ENCODE data around the gene ACTN3.
"Not testable (repeated sequence)": the region's sequence is repeated elsewhere in the genome, so short reads cannot be mapped to it uniquely, and the experiment has no call there.

The ACTN3 gene

DNA sequence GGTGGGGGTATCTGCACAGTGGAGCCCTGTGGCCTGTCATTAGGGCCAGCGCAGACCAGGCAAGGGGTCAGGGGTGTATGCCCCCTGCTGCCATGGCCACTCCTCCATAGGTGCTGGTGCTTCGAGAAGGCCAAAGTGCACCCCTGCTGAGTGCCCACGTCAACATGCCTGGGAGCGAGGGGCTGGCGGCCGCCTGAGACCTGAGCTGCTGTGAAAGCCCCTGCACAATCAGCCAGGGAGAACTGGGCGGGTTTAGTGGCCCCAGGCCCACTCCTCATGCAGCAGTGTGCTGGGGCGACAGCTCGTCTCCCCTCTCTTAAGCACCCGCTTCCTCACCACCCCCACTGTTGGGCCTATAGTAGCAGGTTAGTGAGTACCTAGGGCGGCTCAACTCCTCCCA is 14.9 kb upstream of the ACTN3 start:
- Histone ChIP-seq H2AFZ (ENCODE audit: low read depth) (no peak overlapping the region), H3K79me2 (ENCODE audit: insufficient read depth, low read depth) (no peaks in the 10 kb centered on the region), H3K4me3 (IDR thresholded peaks at IDR 0.05; ENCODE audit: insufficient read depth, low read depth, low read length) (no peak overlapping the region), H3K4me2 (no peak overlapping the region), H3K4me1 (ENCODE audit: low read depth, poor library complexity, severe bottlenecking) (no peaks in the 10 kb centered on the region), H3K9ac (no peak overlapping the region), H3K36me3 (ENCODE audit: insufficient read depth) (no peaks in the 10 kb centered on the region), H3K27me3 (ENCODE audit: insufficient read depth, low read depth) (no peaks in the 10 kb centered on the region), H3K27ac (no peak overlapping the region), H4K20me1 (ENCODE audit: insufficient read depth) (no peaks in the 10 kb centered on the region)
- TF ChIP-seq, protein P1, sequence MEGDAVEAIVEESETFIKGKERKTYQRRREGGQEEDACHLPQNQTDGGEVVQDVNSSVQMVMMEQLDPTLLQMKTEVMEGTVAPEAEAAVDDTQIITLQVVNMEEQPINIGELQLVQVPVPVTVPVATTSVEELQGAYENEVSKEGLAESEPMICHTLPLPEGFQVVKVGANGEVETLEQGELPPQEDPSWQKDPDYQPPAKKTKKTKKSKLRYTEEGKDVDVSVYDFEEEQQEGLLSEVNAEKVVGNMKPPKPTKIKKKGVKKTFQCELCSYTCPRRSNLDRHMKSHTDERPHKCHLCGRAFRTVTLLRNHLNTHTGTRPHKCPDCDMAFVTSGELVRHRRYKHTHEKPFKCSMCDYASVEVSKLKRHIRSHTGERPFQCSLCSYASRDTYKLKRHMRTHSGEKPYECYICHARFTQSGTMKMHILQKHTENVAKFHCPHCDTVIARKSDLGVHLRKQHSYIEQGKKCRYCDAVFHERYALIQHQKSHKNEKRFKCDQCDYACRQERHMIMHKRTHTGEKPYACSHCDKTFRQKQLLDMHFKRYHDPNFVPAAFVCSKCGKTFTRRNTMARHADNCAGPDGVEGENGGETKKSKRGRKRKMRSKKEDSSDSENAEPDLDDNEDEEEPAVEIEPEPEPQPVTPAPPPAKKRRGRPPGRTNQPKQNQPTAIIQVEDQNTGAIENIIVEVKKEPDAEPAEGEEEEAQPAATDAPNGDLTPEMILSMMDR (conservative IDR thresholded peaks at IDR 0.05; ENCODE audit: low read depth, low read length) = no peak

DNA sequence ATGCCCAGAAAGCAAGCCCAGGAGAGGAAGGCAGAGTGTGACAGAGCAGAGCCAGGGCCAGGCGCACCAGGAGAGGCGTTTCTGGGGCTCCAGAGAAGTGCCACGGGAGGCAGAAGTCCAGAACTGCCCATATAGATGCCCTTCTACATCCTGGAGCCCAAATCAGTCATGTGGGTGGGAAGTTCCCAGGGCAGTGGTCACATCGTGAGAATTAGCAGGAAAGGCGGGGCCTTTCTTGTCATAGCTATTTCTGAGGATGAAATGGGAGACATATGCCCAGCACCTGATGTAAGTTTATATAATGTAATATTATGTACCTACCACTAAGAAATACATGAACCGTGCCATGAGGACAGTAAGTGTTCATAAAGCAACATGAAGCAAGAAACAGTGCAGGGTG is 13.9 kb upstream of the ACTN3 start:
- no peaks in the 10 kb centered on the region for H3K79me2 ChIP-seq (ENCODE audit: insufficient read depth, low read depth)
- no peaks in the 10 kb centered on the region for H3K27me3 ChIP-seq (ENCODE audit: insufficient read depth, low read depth)
- H3K4me3 ChIP-seq (IDR thresholded peaks at IDR 0.05; ENCODE audit: insufficient read depth, low read depth, low read length) = no peak overlapping the region
- H2AFZ ChIP-seq (ENCODE audit: low read depth) = no peak overlapping the region
- H3K36me3 ChIP-seq (ENCODE audit: insufficient read depth) = no peaks in the 10 kb centered on the region
- no peaks in the 10 kb centered on the region for H4K20me1 ChIP-seq (ENCODE audit: insufficient read depth)
- no peak overlapping the region for H3K27ac ChIP-seq
- H3K4me2 ChIP-seq = no peak overlapping the region
- H3K9ac ChIP-seq = no peak overlapping the region
- no peaks in the 10 kb centered on the region for H3K4me1 ChIP-seq (ENCODE audit: low read depth, poor library complexity, severe bottlenecking)
- TF ChIP-seq, protein P1 (conservative IDR thresholded peaks at IDR 0.05; ENCODE audit: low read depth, low read length) = no peak

DNA sequence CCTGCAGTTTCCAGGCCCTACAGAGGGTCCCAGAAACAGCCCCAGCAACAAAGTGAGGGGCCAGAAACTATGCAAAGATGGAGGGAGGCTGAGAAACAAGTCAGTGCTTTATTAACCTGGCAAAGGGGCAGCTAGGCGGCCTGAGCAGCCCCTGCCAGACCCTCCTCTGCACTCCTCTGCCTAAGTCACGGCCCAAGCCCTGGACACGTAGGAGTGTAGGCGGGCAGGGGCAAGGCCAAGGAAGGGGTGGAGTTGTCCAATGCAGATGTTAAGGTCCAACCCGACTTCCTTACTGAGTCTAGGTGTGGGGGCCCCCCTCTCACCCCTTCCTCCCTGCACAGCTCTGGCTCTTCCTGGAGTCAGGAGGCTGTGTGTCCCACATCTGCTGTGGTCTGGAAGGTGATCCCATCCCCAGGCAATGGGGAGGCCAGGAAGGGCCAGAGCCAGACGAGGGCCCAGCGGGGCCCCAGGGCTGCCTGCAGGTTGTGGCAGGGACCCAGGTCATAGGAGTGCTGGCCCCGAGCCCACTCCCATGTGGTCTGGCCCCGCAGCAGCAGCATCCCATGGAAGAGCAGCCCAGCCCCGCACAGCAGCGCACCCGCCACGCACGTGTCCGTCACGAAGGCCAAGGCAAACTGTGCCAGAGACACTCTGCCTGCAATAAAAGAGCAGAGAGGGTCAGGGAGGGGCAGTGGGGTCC is 7.4 kb upstream of the ACTN3 start:
- Histone ChIP-seq H3K27ac (no peak overlapping the region), H3K4me1 (ENCODE audit: low read depth, poor library complexity, severe bottlenecking) (peaks cover under 1% of the 10 kb centered on the region), H2AFZ (ENCODE audit: low read depth) (no peak overlapping the region), H3K36me3 (ENCODE audit: insufficient read depth) (no peaks in the 10 kb centered on the region), H3K27me3 (ENCODE audit: insufficient read depth, low read depth) (no peaks in the 10 kb centered on the region), H3K4me2 (no peak overlapping the region), H4K20me1 (ENCODE audit: insufficient read depth) (no peaks in the 10 kb centered on the region), H3K9ac (no peak overlapping the region), H3K4me3 (IDR thresholded peaks at IDR 0.05; ENCODE audit: insufficient read depth, low read depth, low read length) (no peak overlapping the region), H3K79me2 (ENCODE audit: insufficient read depth, low read depth) (no peaks in the 10 kb centered on the region)
- TF ChIP-seq, protein P1 (conservative IDR thresholded peaks at IDR 0.05; ENCODE audit: low read depth, low read length) = no peak

GRCh38 chr11:66539870-66540213 is 6.9 kb upstream of the ACTN3 start:
- Histone ChIP-seq H2AFZ (ENCODE audit: low read depth) (no peak overlapping the region), H3K4me1 (ENCODE audit: low read depth, poor library complexity, severe bottlenecking) (peaks cover 5% of the 10 kb centered on the region), H3K27me3 (ENCODE audit: insufficient read depth, low read depth) (no peaks in the 10 kb centered on the region), H3K36me3 (ENCODE audit: insufficient read depth) (no peaks in the 10 kb centered on the region), H3K4me3 (IDR thresholded peaks at IDR 0.05; ENCODE audit: insufficient read depth, low read depth, low read length) (no peak overlapping the region), H3K4me2 (no peak overlapping the region), H3K27ac (no peak overlapping the region), H3K9ac (no peak overlapping the region), H4K20me1 (ENCODE audit: insufficient read depth) (no peaks in the 10 kb centered on the region), H3K79me2 (ENCODE audit: insufficient read depth, low read depth) (no peaks in the 10 kb centered on the region)
- TF ChIP-seq, protein P1 (conservative IDR thresholded peaks at IDR 0.05; ENCODE audit: low read depth, low read length) = no peak

- H3K36me3 ChIP-seq (ENCODE audit: insufficient read depth); H2AFZ ChIP-seq (ENCODE audit: low read depth): not testable (repeated sequence)
These were observed 6.1 kb upstream of the ACTN3 start for GRCh38 chr11:66540598-66540997.

More at GRCh38 chr11:66540598-66540997, 6.1 kb upstream of the ACTN3 start:
- H3K27me3 ChIP-seq (ENCODE audit: insufficient read depth, low read depth); H3K4me2 ChIP-seq; H3K27ac ChIP-seq; H3K9ac ChIP-seq; H3K4me3 ChIP-seq (IDR thresholded peaks at IDR 0.05; ENCODE audit: insufficient read depth, low read depth, low read length); H4K20me1 ChIP-seq (ENCODE audit: insufficient read depth); H3K79me2 ChIP-seq (ENCODE audit: insufficient read depth, low read depth): not testable (repeated sequence)
- peaks cover 11% of the 10 kb centered on the region for H3K4me1 ChIP-seq (ENCODE audit: low read depth, poor library complexity, severe bottlenecking)
